Gastroesophageal sphincter (tissue), 3 donors: Measurements from ENCODE around the gene KCNJ1.

ENCODE experiments used
- CTCF ChIP-seq, 4 experiments: fragments of 200-600 bp in 2 of 4; fragments of 450-650 bp in 2 of 4; sonication (generic) in 1 of 4; IDR thresholded peaks; one replicate each; pipeline ENCODE4 v1.5.1; 2017 to 2019; ENCODE audit warnings: antibody characterized with exemption in 4 of 4, mild to moderate bottlenecking in 2 of 4, moderate library complexity in 2 of 4
- POLR2A ChIP-seq, 2 donors: fragments of 450-650 bp; IDR thresholded peaks; one replicate each; pipeline ENCODE4 v1.6.1; 2017; ENCODE audit warnings: antibody characterized with exemption in 2 of 2, mild to moderate bottlenecking in 2 of 2, moderate library complexity in 1 of 2

GRCh38 chr11:128824191-128825049 lies 42.7 kb downstream of the KCNJ1 start:
- TF ChIP-seq POLR2A (IDR thresholded peaks at IDR 0.05): no peak
- TF ChIP-seq CTCF (IDR thresholded peaks at IDR 0.05): no peak
